Measurements from ENCODE around the gene LRIG1.

LRIG1 gene

GRCh38 chr3:66392966-66393332 lies 107.9 kb downstream of the LRIG1 start:
- no peak for DNase-seq (ENCODE audit: extremely low read depth, insufficient read length)
- Histone ChIP-seq H3K36me3 (ENCODE audit: control insufficient read depth, insufficient read depth, low read length) (peaks cover 7% of the 10 kb centered on the region), H3K27me3 (replicated peaks; ENCODE audit: control insufficient read depth, insufficient read depth, low read length) (no peaks in the 10 kb centered on the region), H3K4me3 (replicated peaks; ENCODE audit: low read depth, low read length) (no peak overlapping the region; the same call in 1 of the 2 replicates)
- TF ChIP-seq CTCF (IDR thresholded peaks at IDR 0.05; ENCODE audit: insufficient read depth, low read length, poor library complexity, severe bottlenecking): no peak

- no peak for DNase-seq (ENCODE audit: extremely low read depth, insufficient read length)
- Histone ChIP-seq H3K36me3 (ENCODE audit: control insufficient read depth, insufficient read depth, low read length) (peaks cover 4% of the 10 kb centered on the region), H3K4me3 (replicated peaks; ENCODE audit: low read depth, low read length) (no peak overlapping the region), H3K27me3 (replicated peaks; ENCODE audit: control insufficient read depth, insufficient read depth, low read length) (no peaks in the 10 kb centered on the region)
- no peak for TF ChIP-seq CTCF (IDR thresholded peaks at IDR 0.05; ENCODE audit: insufficient read depth, low read length, poor library complexity, severe bottlenecking)
Measured at GRCh38 chr3:66392512-66392911, 108.3 kb downstream of the LRIG1 start.

GRCh38 chr3:66390013-66390412 lies 110.8 kb downstream of the LRIG1 start:
- Histone ChIP-seq H3K36me3 (ENCODE audit: control insufficient read depth, insufficient read depth, low read length) (no peaks in the 10 kb centered on the region; the same call in 1 of the 2 replicates), H3K4me3 (replicated peaks; ENCODE audit: low read depth, low read length) (no peak overlapping the region), H3K27me3 (replicated peaks; ENCODE audit: control insufficient read depth, insufficient read depth, low read length) (no peaks in the 10 kb centered on the region)
- no peak for TF ChIP-seq CTCF (IDR thresholded peaks at IDR 0.05; ENCODE audit: insufficient read depth, low read length, poor library complexity, severe bottlenecking)
- no peak for DNase-seq (ENCODE audit: extremely low read depth, insufficient read length)

GRCh38 chr3:66386925-66387650 lies 113.7 kb downstream of the LRIG1 start:
- no peak for TF ChIP-seq CTCF (IDR thresholded peaks at IDR 0.05; ENCODE audit: insufficient read depth, low read length, poor library complexity, severe bottlenecking)
- H3K36me3 ChIP-seq (ENCODE audit: control insufficient read depth, insufficient read depth, low read length): peaks cover 12% of the 10 kb centered on the region
- H3K4me3 ChIP-seq (replicated peaks; ENCODE audit: low read depth, low read length): no peak overlapping the region
- peak; percentile 52 for DNase-seq (ENCODE audit: extremely low read depth, insufficient read length)
- no peaks in the 10 kb centered on the region for H3K27me3 ChIP-seq (replicated peaks; ENCODE audit: control insufficient read depth, insufficient read depth, low read length)

- no peaks in the 10 kb centered on the region for H3K27me3 ChIP-seq (replicated peaks; ENCODE audit: control insufficient read depth, insufficient read depth, low read length)
- DNase-seq (ENCODE audit: extremely low read depth, insufficient read length): peak; percentile 69
- TF ChIP-seq CTCF (IDR thresholded peaks at IDR 0.05; ENCODE audit: insufficient read depth, low read length, poor library complexity, severe bottlenecking): no peak
- H3K36me3 ChIP-seq (ENCODE audit: control insufficient read depth, insufficient read depth, low read length): peaks cover 19% of the 10 kb centered on the region
- H3K4me3 ChIP-seq (replicated peaks; ENCODE audit: low read depth, low read length): no peak overlapping the region
Measured at GRCh38 chr3:66386011-66386924, 114.6 kb downstream of the LRIG1 start.

Data from GM06990 (cell line).